Endothelial cell of umbilical vein (primary cell): ENCODE results near the gene LSM2. TPM values are rescaled to one million over a fixed set of nuclear protein-coding genes. Genes with fewer than 3 reads are reported as not detected.

ENCODE experiments used
- BruUV-seq: library from RNA; stranded (reverse); fragments of 400-500 nt; replicated peaks from 2 replicates; lab custom pipeline; 2021; lab: Mats Ljungman, UMichigan
- CTCF ChIA-PET: fragments of 300-600, 350-600 bp; sonication (Branson Sonifier 250); formaldehyde crosslinking; loops from one replicate; lab custom pipeline; 2021; ENCODE audit warnings: antibody characterized with exemption, inconsistent platforms; lab: Charles Lee
- POLR2A ChIA-PET: fragments of 300-600, 350-600 bp; sonication (Branson Sonifier 250); formaldehyde crosslinking; loops from one replicate; lab custom pipeline; 2021; ENCODE audit warnings: antibody characterized with exemption, inconsistent platforms; lab: Charles Lee
- DNase-seq: peaks from one replicate; pipeline ENCODE4 v3.0.0-alpha.2; 2011; ENCODE audit warnings: low read depth, low spot score
- FAIRE-seq: peaks from 2 replicates; lab custom pipeline; 2011; peaks lifted over from hg19 to GRCh38; lab: Jason Lieb, UNC
- H2AFZ ChIP-seq: 2 replicates; pipeline ENCODE4 v1.6.0; 2012; ENCODE audit warnings: low read depth, low read length, control low read depth, inconsistent platforms
- H3K27ac ChIP-seq: 2 replicates; pipeline ENCODE4 v1.5.1; 2011; ENCODE audit warnings: low read depth, mild to moderate bottlenecking, control low read depth, low read length, moderate library complexity; ENCODE audit not compliant: insufficient read depth
- H3K27me3 ChIP-seq, 2 experiments: 2 replicates each; pipeline versions ENCODE4 v1.6.0 to v1.6.1; 2011; ENCODE audit warnings: low read length in 2 of 2, mixed read lengths in 1 of 2; ENCODE audit not compliant: control insufficient read depth in 2 of 2, insufficient read depth in 2 of 2
- H3K36me3 ChIP-seq, 2 experiments: 2 replicates in 1 of 2; 3 replicates in 1 of 2; pipeline ENCODE4 v1.5.1; 2011; ENCODE audit warnings: low read length in 2 of 2, mild to moderate bottlenecking in 1 of 2, moderate library complexity in 1 of 2; ENCODE audit not compliant: control insufficient read depth in 2 of 2, insufficient read depth in 2 of 2; ENCODE audit errors: extremely low read depth in 1 of 2
- H3K4me1 ChIP-seq: 3 replicates; pipeline ENCODE4 v1.5.1; 2011; ENCODE audit warnings: mild to moderate bottlenecking, low read length; ENCODE audit not compliant: control insufficient read depth, insufficient read depth; ENCODE audit errors: extremely low read depth
- H3K4me2 ChIP-seq: 2 replicates; pipeline ENCODE4 v1.6.1; 2011; ENCODE audit warnings: low read length, control low read depth, mixed read lengths; ENCODE audit not compliant: insufficient read depth
- H3K4me3 ChIP-seq, 3 experiments: fragments of 200-600 bp in 1 of 3; sonication (generic), shearing (Covaris generic) in 1 of 3; replicated peaks in 1 of 3; 2 replicates each; pipeline ENCODE4 v1.5.1; 2011 to 2016; ENCODE audit warnings: control low read depth in 3 of 3, low read length in 3 of 3, mild to moderate bottlenecking in 2 of 3, inconsistent platforms in 1 of 3, low read depth in 1 of 3, moderate library complexity in 1 of 3; ENCODE audit not compliant: insufficient read depth in 1 of 3
- H3K79me2 ChIP-seq: 2 replicates; pipeline ENCODE4 v1.6.0; 2012; ENCODE audit warnings: low read length, inconsistent platforms; ENCODE audit not compliant: control insufficient read depth, insufficient read depth
- H3K9ac ChIP-seq: replicated peaks from 2 replicates; pipeline ENCODE3; 2011; ENCODE audit warnings: low read length, control low read depth; ENCODE audit not compliant: insufficient read depth; ENCODE audit errors: extremely low read depth
- H3K9me1 ChIP-seq: replicated peaks from 3 replicates; pipeline ENCODE4 v1.6.0; 2011; ENCODE audit warnings: mild to moderate bottlenecking, low read length; ENCODE audit not compliant: control insufficient read depth, insufficient read depth; ENCODE audit errors: extremely low read depth
- H3K9me3 ChIP-seq: replicated peaks from 2 replicates; pipeline ENCODE4 v1.5.1; 2012; ENCODE audit warnings: low read length, inconsistent platforms; ENCODE audit not compliant: control insufficient read depth, insufficient read depth
- H4K20me1 ChIP-seq: replicated peaks from 2 replicates; pipeline ENCODE3; 2011; ENCODE audit warnings: mild to moderate bottlenecking, low read length; ENCODE audit not compliant: control insufficient read depth, insufficient read depth; ENCODE audit errors: extremely low read depth
- CTCF ChIP-seq, 2 donors: IDR thresholded peaks; 1 replicate in 1 of 2; 2 replicates in 1 of 2; pipeline ENCODE4 v1.5.1; 2011; ENCODE audit warnings: low read length in 2 of 2, mild to moderate bottlenecking in 2 of 2, moderate library complexity in 2 of 2, control low read depth in 1 of 2, inconsistent platforms in 1 of 2, low read depth in 1 of 2; ENCODE audit not compliant: insufficient read depth in 1 of 2; ENCODE audit errors: extremely low read depth in 1 of 2
- EZH2 ChIP-seq: IDR thresholded peaks from 2 replicates; pipeline ENCODE4 v1.6.1; 2012; ENCODE audit warnings: borderline replicate concordance, low read depth, mild to moderate bottlenecking, moderate library complexity, low read length, inconsistent platforms; ENCODE audit not compliant: severe bottlenecking
- FOS ChIP-seq: IDR thresholded peaks from 2 replicates; pipeline ENCODE4 v1.6.1; 2011; ENCODE audit warnings: mild to moderate bottlenecking, low read length, moderate library complexity, borderline replicate concordance; ENCODE audit not compliant: insufficient read depth
- GATA2 ChIP-seq: IDR thresholded peaks from 2 replicates; pipeline ENCODE4 v1.7.0; 2011; ENCODE audit warnings: low read depth, mild to moderate bottlenecking, moderate library complexity, mixed read lengths, low read length; ENCODE audit not compliant: insufficient read length, insufficient read depth
- JUN ChIP-seq: IDR thresholded peaks from 2 replicates; pipeline ENCODE4 v1.6.1; 2011; ENCODE audit warnings: borderline replicate concordance, low read depth; ENCODE audit not compliant: insufficient read length, insufficient read depth
- MAX ChIP-seq: IDR thresholded peaks from 2 replicates; pipeline ENCODE4 v1.6.1; 2011; ENCODE audit not compliant: insufficient read depth, insufficient read length
- MYC ChIP-seq: IDR thresholded peaks from one replicate; pipeline ENCODE4 v1.6.1; 2011; ENCODE audit warnings: mild to moderate bottlenecking, low read depth, low read length
- POLR2A ChIP-seq: IDR thresholded peaks from 2 replicates; pipeline ENCODE4 v1.6.1; 2012; ENCODE audit warnings: low read depth, mild to moderate bottlenecking, control low read depth, low read length
- POLR2AphosphoS5 ChIP-seq: IDR thresholded peaks from 2 replicates; pipeline ENCODE4 v1.6.1; 2012; ENCODE audit warnings: low read depth, mild to moderate bottlenecking, control low read depth, low read length, moderate library complexity; ENCODE audit not compliant: insufficient read depth
- dilution Hi-C: fragments of 300-500 bp; cut with MboI; formaldehyde crosslinking; loops from one replicate; pipeline ENCODE4 v1.15.0; 2019; ENCODE audit warnings: low sequenced_read_pairs; ENCODE audit not compliant: extremely low pct_ligation_motif_present
- intact Hi-C: fragments of 100-400 bp; cut with micrococcal nuclease; formaldehyde crosslinking; loops from one replicate; pipeline ENCODE4 v1.10.0; 2022
- polyA plus RNA-seq, 4 experiments: library from polyadenylated mRNA; depleted of rRNA in 3 of 4; stranded (reverse) in 3 of 4; unstranded in 1 of 4; fragments of >200 nt; gene quantifications; 2 replicates each; pipeline versions ENCODE4 v1.2.1 to v1.2.3, GENCODE V29; 2011 to 2012; ENCODE audit warnings: missing spikeins in 1 of 4
- total RNA-seq: library from RNA; stranded (reverse); gene quantifications from 2 replicates; pipeline ENCODE4 v1.2.3, GENCODE V29; 2021

Gene LSM2
- total and polyA plus RNA-seq, 2 donors (not counting 3 experiments of a cell fraction or from before 2014, with no cell fraction given) = 78.1 to 86.0 TPM

- H3K36me3 ChIP-seq = peaks cover 8 to 46% of the 10 kb centered on the region in 2 experiments
- H4K20me1 ChIP-seq = no peaks in the 10 kb centered on the region
- H3K9me1 ChIP-seq = no peaks in the 10 kb centered on the region
- no peaks in the 10 kb centered on the region for H3K27me3 ChIP-seq
- intact Hi-C loops (no loop called here), dilution Hi-C loops (no loop called here)
- no peak for FAIRE-seq
- no peak overlapping the region for H2AFZ ChIP-seq
- no peak for DNase-seq
- CTCF ChIA-PET = interaction anchor here (0.6 to 1.1 kb wide), 2 partner anchors 9 to 24 kb away, joined by 3 read pairs; partner anchors contain the start of gene LSM2
- no TSS peak for BruUV-seq
- H3K27ac ChIP-seq = no peak overlapping the region
- H3K79me2 ChIP-seq = no peaks in the 10 kb centered on the region
- POLR2A ChIA-PET = no interaction called here
- no peak overlapping the region for H3K9ac ChIP-seq
- no peaks in the 10 kb centered on the region for H3K4me1 ChIP-seq
- TF ChIP-seq POLR2A (no peak), EZH2 (no peak), FOS (no peak), GATA2 (no peak), CTCF (IDR thresholded peaks at IDR 0.05; ENCODE audit: extremely low read depth in 1 of 2, insufficient read depth in 1 of 2, low read depth in 1 of 2, low read length in 2 of 2) (no peak), JUN (no peak), MAX (no peak), POLR2AphosphoS5 (no peak), MYC (no peak)
- no peak overlapping the region for H3K4me2 ChIP-seq
- H3K9me3 ChIP-seq = no peaks in the 10 kb centered on the region
- H3K4me3 ChIP-seq = no peak overlapping the region
Measured at GRCh38 chr6:31782126-31782855, 24.5 kb downstream of the LSM2 start.
